K562 (cell line): ENCODE results near the gene SOCS2. TPM values are rescaled to one million over a fixed set of nuclear protein-coding genes. Genes with fewer than 3 reads are reported as not detected.

Experiments
- CHCHD3 ChIP-seq: fragments of 250-450 bp; sonication (Bioruptor Pico); IDR thresholded peaks from 2 replicates; pipeline ENCODE4 v2.1.2; 2022; ENCODE audit warnings: mild to moderate bottlenecking
- ETS2 ChIP-seq: IDR thresholded peaks from 2 replicates; pipeline ENCODE4 v1.6.1; 2016; ENCODE audit warnings: borderline replicate concordance, missing genetic modification characterization, mild to moderate bottlenecking, moderate library complexity, missing compliant biosample characterization; ENCODE audit not compliant: poor library complexity, severe bottlenecking
- ETV5 ChIP-seq: sonication (generic); formaldehyde crosslinking; IDR thresholded peaks from 2 replicates; pipeline ENCODE4 v1.4.0; 2020; ENCODE audit warnings: low read depth, mild to moderate bottlenecking, missing genetic modification reagents
- FOXJ3 ChIP-seq: sonication (generic); formaldehyde crosslinking; IDR thresholded peaks from 2 replicates; pipeline ENCODE4 v1.4.0; 2020; ENCODE audit warnings: mild to moderate bottlenecking, missing genetic modification reagents
- FOXO4 ChIP-seq: fragments of 450-650 bp; formaldehyde crosslinking; IDR thresholded peaks from 2 replicates; pipeline ENCODE4 v1.4.0; 2020; ENCODE audit warnings: mild to moderate bottlenecking, moderate library complexity
- HNRNPUL1 ChIP-seq: fragments of 200-400 bp; formaldehyde crosslinking; IDR thresholded peaks from 2 replicates; pipeline ENCODE4 v1.6.1; 2017; ENCODE audit warnings: low read length
- NKRF ChIP-seq: fragments of 450-650 bp; IDR thresholded peaks from 2 replicates; pipeline ENCODE4 v1.6.1; 2016; ENCODE audit warnings: borderline replicate concordance
- PML ChIP-seq: IDR thresholded peaks from 2 replicates; pipeline ENCODE4 v1.6.1; 2012; ENCODE audit warnings: low read length, inconsistent platforms
- POLR2G ChIP-seq: fragments of 200-400 bp; formaldehyde crosslinking; IDR thresholded peaks from 2 replicates; pipeline ENCODE4 v1.6.1; 2017; ENCODE audit warnings: low read depth, mild to moderate bottlenecking, antibody characterized with exemption, low read length, moderate library complexity
- STAT6 ChIP-seq: sonication (generic); formaldehyde crosslinking; IDR thresholded peaks from 2 replicates; pipeline ENCODE4 v1.8.1; 2023; ENCODE audit warnings: mild to moderate bottlenecking, missing genetic modification reagents
- ZBTB11 ChIP-seq, 3 experiments: fragments of 200-800 bp in 1 of 3; fragments of 250-450 bp in 1 of 3; fragments of 450-650 bp in 1 of 3; sonication (Bioruptor Pico) in 1 of 3; sonication (Bioruptor generic) in 1 of 3; formaldehyde crosslinking in 1 of 3; IDR thresholded peaks; 2 replicates each; pipeline versions ENCODE4 v1.6.1 to v1.8.0; 2016 to 2022; ENCODE audit warnings: mild to moderate bottlenecking in 2 of 3, missing genetic modification characterization in 2 of 3, missing compliant biosample characterization in 1 of 3, moderate library complexity in 1 of 3
- ZBTB2 ChIP-seq: fragments of 450-650 bp; IDR thresholded peaks from 2 replicates; pipeline ENCODE4 v1.6.1; 2016; ENCODE audit warnings: antibody characterized with exemption
- ZEB2 ChIP-seq: fragments of 450-650 bp; IDR thresholded peaks from 2 replicates; pipeline ENCODE4 v1.6.1; 2016
- ZNF77 ChIP-seq: fragments of 250-450 bp; sonication (Bioruptor Pico); IDR thresholded peaks from 2 replicates; pipeline ENCODE4 v1.5.0; 2020
- polyA plus RNA-seq, 8 experiments: library from polyadenylated mRNA; depleted of rRNA in 4 of 8; stranded (reverse) in 5 of 8; unstranded in 3 of 8; fragments of >200 nt; fragmentation: Nextera tagmentation in 2 of 8; fragmentation: Illumina TruSeq in 1 of 8; extraction: Ambion mirVana in 2 of 8; extraction: Trizol in 1 of 8; gene quantifications; 2 replicates each; pipeline versions ENCODE4 v1.2.1 to v1.2.3, GENCODE V29; 2011 to 2014; ENCODE audit warnings: inconsistent platforms in 1 of 8, missing spikeins in 1 of 8
- total RNA-seq, 7 experiments: library from RNA; depleted of rRNA in 6 of 7; stranded (reverse); fragments of >200 nt in 6 of 7; fragmentation: Illumina TruSeq in 2 of 7; extraction: Trizol in 2 of 7; gene quantifications; 2 replicates each; pipeline versions ENCODE4 v1.2.1 to v1.2.3, GENCODE V29; 2011 to 2021; ENCODE audit warnings: low replicate concordance in 1 of 7

The SOCS2 gene
- total and polyA plus RNA-seq, 9 of the 15 experiments (the other 6 are each of a cell fraction or from before 2014, with no cell fraction given), result 37.0 to 162 (median 98.7) TPM

GRCh38 chr12:93591137-93591868 lies 18.8 kb downstream of the SOCS2 start (continued):
- peak; percentile 73 for TF ChIP-seq ZBTB2
- TF ChIP-seq ZEB2, result peak; percentile 50
- no peak for TF ChIP-seq HNRNPUL1
- no peak for TF ChIP-seq FOXJ3 (CRISPR knock-in tag)
- peak; percentile 86 for TF ChIP-seq ETV5
- TF ChIP-seq STAT6, result no peak
- TF ChIP-seq CHCHD3 (CRISPR knock-in tag), result no peak
- TF ChIP-seq ZBTB11 (CRISPR knock-in tag; IDR thresholded peaks at IDR 0.05), result peak in 1 of 3 experiments; percentile 36; a peak in 1 of 6 replicates
- TF ChIP-seq NKRF, result no peak; the same call in 1 of the 2 replicates
- TF ChIP-seq ZNF77, result no peak
- TF ChIP-seq PML, result 0 out of 2 replicates have a peak, but pooled peaks have one; percentile 37
- no peak for TF ChIP-seq ETS2
- TF ChIP-seq POLR2G, result peak; percentile 90
- no peak for TF ChIP-seq FOXO4 (CRISPR knock-in tag)
